Measurements from ENCODE around the gene ADPRHL1. TPM values are rescaled to one million over a fixed set of nuclear protein-coding genes. Genes with fewer than 3 reads are reported as not detected.
"Not testable (repeated sequence)": the region's sequence is repeated elsewhere in the genome, so short reads cannot be mapped to it uniquely, and the experiment has no call there.

The ADPRHL1 gene
- polyA plus RNA-seq, 3 donors from 2014 or later: 0.14 to 0.36 TPM; not detected in 1

GRCh38 chr13:113472355-113473025 is 19.2 kb upstream of the ADPRHL1 start:
- Mint-ChIP-seq H3K9me3 (no peaks in the 10 kb centered on the region), H3K36me3 (peaks cover 24 to 48% (median 27%) of the 10 kb centered on the region in 3 donors), H3K27ac (peak overlapping the region in 1 of 6 donors; percentile 17), H3K4me1 (peaks cover 0 to 10% of the 10 kb centered on the region in 2 donors), H3K4me3 (no peak overlapping the region), H3K27me3 (ENCODE audit: low read depth in 3 of 3) (peaks cover 0 to 4% (median 0%) of the 10 kb centered on the region in 3 donors)
- DNase-seq: no peak

GRCh38 chr13:113471844-113472243 is 18.6 kb upstream of the ADPRHL1 start:
- H3K27me3 Mint-ChIP-seq (ENCODE audit: low read depth in 3 of 3): peaks cover 0 to 4% (median 0%) of the 10 kb centered on the region in 3 donors
- H3K27ac Mint-ChIP-seq: no peak overlapping the region
- peaks cover 17 to 43% (median 22%) of the 10 kb centered on the region in 3 donors for H3K36me3 Mint-ChIP-seq
- H3K4me1 Mint-ChIP-seq: peaks cover 2 to 10% of the 10 kb centered on the region in 2 donors
- no peak for DNase-seq
- no peaks in the 10 kb centered on the region for H3K9me3 Mint-ChIP-seq
- no peak overlapping the region for H3K4me3 Mint-ChIP-seq

DNA sequence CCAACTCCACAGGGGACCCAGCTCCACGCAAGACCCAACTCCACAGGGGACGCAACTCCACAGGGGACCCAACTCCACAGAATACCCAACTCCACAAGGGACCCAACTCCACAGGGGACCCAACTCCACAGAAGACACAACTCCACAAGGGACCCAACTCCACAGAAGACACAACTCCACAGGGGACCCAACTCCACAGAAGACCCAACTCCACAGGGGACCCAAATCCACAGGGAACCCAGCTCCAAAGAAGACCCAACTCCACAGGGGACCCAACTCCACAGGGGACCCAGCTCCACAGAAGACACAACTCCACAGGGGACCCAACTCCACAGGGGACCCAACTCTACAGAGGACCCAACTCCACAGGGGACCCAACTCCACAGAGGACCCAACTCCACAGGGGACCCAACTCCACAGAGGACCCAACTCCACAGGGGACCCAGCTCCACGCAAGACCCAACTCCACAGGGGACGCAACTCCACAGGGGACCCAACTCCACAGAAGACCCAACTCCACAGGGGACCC is 17.4 kb upstream of the ADPRHL1 start:
- Mint-ChIP-seq H3K36me3 (peaks cover 13 to 32% (median 14%) of the 10 kb centered on the region in 3 donors), H3K4me1 (peaks cover 2 to 15% of the 10 kb centered on the region in 2 donors)
- not testable (repeated sequence) for H3K4me3 Mint-ChIP-seq; H3K9me3 Mint-ChIP-seq; H3K27ac Mint-ChIP-seq; H3K27me3 Mint-ChIP-seq (ENCODE audit: low read depth in 3 of 3); DNase-seq

- Mint-ChIP-seq H3K9me3 (no peaks in the 10 kb centered on the region), H3K36me3 (peaks cover 10 to 32% (median 13%) of the 10 kb centered on the region in 3 donors), H3K4me3 (no peak overlapping the region), H3K27ac (peak overlapping the region in 1 of 6 donors; percentile 50), H3K4me1 (peaks cover 8 to 21% of the 10 kb centered on the region in 2 donors), H3K27me3 (ENCODE audit: low read depth in 3 of 3) (peaks cover 0 to 4% (median 0%) of the 10 kb centered on the region in 3 donors)
- no peak for DNase-seq
These were observed 16.8 kb upstream of the ADPRHL1 start for GRCh38 chr13:113470073-113470472.

DNA sequence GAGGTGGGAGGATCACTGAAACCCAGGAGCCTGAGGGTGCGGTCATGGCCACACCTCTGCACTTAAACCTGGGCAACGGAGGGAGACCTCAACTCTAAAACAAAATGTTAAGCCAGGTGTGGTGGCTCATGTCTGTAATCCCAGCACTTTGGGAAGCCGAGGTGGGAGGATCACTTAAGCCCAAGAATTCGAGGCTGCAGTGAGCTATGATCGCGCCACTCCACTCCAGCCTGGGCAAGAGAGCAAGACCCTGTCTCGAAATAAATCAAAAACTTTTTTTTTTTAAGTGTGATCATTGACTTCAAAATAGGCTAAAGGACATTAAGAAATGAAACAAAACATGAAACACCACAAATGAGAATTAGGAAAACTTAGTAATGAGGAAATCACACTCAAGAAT is 16.3 kb upstream of the ADPRHL1 start:
- peaks cover 9 to 24% of the 10 kb centered on the region in 2 donors for H3K4me1 Mint-ChIP-seq
- no peak overlapping the region for H3K4me3 Mint-ChIP-seq
- peaks cover 0 to 4% (median 0%) of the 10 kb centered on the region in 3 donors for H3K27me3 Mint-ChIP-seq (ENCODE audit: low read depth in 3 of 3)
- H3K27ac Mint-ChIP-seq: no peak overlapping the region
- H3K36me3 Mint-ChIP-seq: peaks cover 6 to 28% (median 8%) of the 10 kb centered on the region in 3 donors
- DNase-seq: no peak
- H3K9me3 Mint-ChIP-seq: no peaks in the 10 kb centered on the region

- Mint-ChIP-seq H3K9me3 (no peaks in the 10 kb centered on the region), H3K4me3 (no peak overlapping the region), H3K36me3 (peaks cover 6 to 23% (median 8%) of the 10 kb centered on the region in 3 donors), H3K4me1 (peaks cover 13 to 24% of the 10 kb centered on the region in 2 donors), H3K27ac (no peak overlapping the region), H3K27me3 (ENCODE audit: low read depth in 3 of 3) (no peaks in the 10 kb centered on the region)
- no peak for DNase-seq
These were observed 15.3 kb upstream of the ADPRHL1 start for GRCh38 chr13:113468472-113469201.

GRCh38 chr13:113468029-113468428 is 14.7 kb upstream of the ADPRHL1 start:
- Mint-ChIP-seq H3K36me3 (peaks cover 6 to 23% (median 8%) of the 10 kb centered on the region in 3 donors), H3K4me3 (no peak overlapping the region), H3K9me3 (no peaks in the 10 kb centered on the region), H3K4me1 (peaks cover 13 to 24% of the 10 kb centered on the region in 2 donors), H3K27ac (no peak overlapping the region), H3K27me3 (ENCODE audit: low read depth in 3 of 3) (no peaks in the 10 kb centered on the region)
- DNase-seq: no peak

DNA sequence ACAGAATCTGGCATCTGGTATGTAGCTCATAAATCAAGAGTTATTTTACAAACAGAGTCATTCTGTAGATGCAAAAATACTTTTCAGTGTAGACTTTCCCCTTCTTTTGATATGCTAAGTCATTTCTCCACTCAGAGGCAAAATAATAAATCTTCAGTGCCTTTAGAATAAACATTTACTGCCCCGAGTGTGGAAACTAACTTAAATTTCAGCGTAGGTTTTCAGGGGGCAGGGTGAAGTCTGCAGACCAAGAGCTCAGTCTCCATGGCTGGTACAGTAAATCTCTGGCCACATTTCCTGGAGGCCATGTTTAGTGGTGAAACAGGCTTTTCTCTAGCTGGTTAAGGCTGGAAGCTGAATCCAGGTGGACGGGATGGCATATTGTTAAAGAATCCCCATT is 13.1 kb upstream of the ADPRHL1 start:
- Mint-ChIP-seq H3K36me3 (peaks cover 2 to 23% (median 4%) of the 10 kb centered on the region in 3 donors), H3K9me3 (no peaks in the 10 kb centered on the region), H3K27ac (peak overlapping the region in 3 of 6 donors; percentile 7 to 64 (median 60)), H3K27me3 (ENCODE audit: low read depth in 3 of 3) (no peaks in the 10 kb centered on the region), H3K4me1 (peaks cover 13 to 19% of the 10 kb centered on the region in 2 donors), H3K4me3 (no peak overlapping the region)
- no peak for DNase-seq

DNA sequence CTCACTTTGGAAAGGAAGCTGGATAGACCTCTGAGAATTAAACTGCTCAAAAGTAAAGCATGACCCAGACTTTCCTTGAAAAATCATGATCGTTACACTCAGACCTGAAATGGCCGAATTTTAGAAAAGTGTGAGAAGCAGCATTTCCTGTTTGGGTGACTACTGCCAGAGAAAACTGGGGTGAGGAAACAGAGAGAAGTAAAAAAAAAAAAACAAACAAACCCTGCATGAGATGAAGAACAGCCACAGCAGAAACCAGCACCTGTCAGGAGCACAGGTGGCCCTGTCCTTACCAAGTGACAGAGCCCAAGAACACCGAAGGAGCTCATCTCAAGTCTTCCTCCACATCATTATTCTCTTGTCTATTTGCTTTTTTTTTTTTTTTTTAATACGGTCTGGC is 12.0 kb upstream of the ADPRHL1 start:
- Mint-ChIP-seq H3K36me3 (peaks cover 0 to 23% (median 4%) of the 10 kb centered on the region in 3 donors), H3K27ac (peak overlapping the region; percentile 43 to 89 (median 76)), H3K27me3 (ENCODE audit: low read depth in 3 of 3) (no peaks in the 10 kb centered on the region), H3K4me1 (peaks cover 13 to 14% of the 10 kb centered on the region in 2 donors), H3K9me3 (no peaks in the 10 kb centered on the region), H3K4me3 (peak overlapping the region; percentile 34 to 81 (median 52))
- DNase-seq: peak in 1 of 3 donors; percentile 14

- H3K27me3 Mint-ChIP-seq (ENCODE audit: low read depth in 3 of 3): no peaks in the 10 kb centered on the region
- no peak overlapping the region for H3K4me3 Mint-ChIP-seq
- no peak for DNase-seq
- peaks cover 6 to 26% (median 9%) of the 10 kb centered on the region in 3 donors for H3K36me3 Mint-ChIP-seq
- H3K4me1 Mint-ChIP-seq: peaks cover 13 to 14% of the 10 kb centered on the region in 2 donors
- peak overlapping the region in 3 of 6 donors; percentile 12 to 28 (median 12) for H3K27ac Mint-ChIP-seq
- H3K9me3 Mint-ChIP-seq: no peaks in the 10 kb centered on the region
These were observed 11.2 kb upstream of the ADPRHL1 start for GRCh38 chr13:113464476-113464875.

GRCh38 chr13:113461022-113461751 is 7.9 kb upstream of the ADPRHL1 start:
- Mint-ChIP-seq H3K4me3 (no peak overlapping the region), H3K9me3 (no peaks in the 10 kb centered on the region), H3K4me1 (peaks cover 11% of the 10 kb centered on the region in 2 donors), H3K27ac (no peak overlapping the region), H3K36me3 (peaks cover 9 to 33% (median 17%) of the 10 kb centered on the region in 3 donors), H3K27me3 (ENCODE audit: low read depth in 3 of 3) (no peaks in the 10 kb centered on the region)
- no peak for DNase-seq

DNA sequence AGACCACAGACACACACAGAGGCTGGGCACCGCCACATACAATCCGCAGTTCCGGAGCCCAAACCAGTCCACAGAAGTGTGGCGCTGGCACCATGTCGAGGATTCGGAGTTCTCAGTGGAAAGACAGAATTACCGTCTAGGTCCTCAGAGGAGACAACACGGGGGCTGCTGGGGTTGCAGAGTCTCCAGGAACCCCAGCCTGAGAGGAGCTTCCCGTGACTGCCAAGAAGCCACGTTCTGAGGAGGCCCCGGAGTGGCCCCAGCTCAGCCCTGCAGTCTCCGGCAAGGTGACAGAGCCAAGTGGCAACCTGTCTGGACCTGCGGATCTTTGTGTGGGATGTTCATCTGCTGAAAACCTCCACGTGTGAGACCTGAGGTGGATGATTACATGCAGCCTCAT is 7.3 kb upstream of the ADPRHL1 start:
- Mint-ChIP-seq H3K9me3 (no peaks in the 10 kb centered on the region), H3K4me3 (no peak overlapping the region)

DNA sequence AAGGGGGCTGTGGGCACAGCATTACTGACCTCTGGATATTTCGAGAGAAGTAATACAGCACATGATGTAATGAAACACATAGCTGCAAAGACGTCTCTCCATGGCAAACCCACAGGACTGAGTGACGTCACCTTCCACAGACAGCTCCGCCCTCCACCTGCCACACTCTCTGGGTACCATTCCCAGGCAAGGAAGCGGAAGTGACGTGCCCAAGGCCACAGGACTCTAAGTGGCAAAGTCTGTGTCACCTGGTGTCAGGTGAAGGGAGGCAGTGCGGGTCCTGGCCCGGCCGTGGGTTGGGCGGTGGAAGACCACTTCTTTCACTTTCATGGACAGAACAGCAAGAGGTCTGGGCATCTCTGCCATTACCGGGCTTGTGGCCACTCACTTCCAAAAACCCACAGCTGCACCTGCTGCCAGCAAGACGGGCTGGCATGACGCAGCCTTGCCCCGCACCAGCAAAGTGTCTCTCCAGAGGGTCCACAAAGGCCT is 6.8 kb upstream of the ADPRHL1 start:
- Mint-ChIP-seq H3K27ac (no peak overlapping the region), H3K36me3 (peaks cover 17 to 38% (median 17%) of the 10 kb centered on the region in 3 donors), H3K27me3 (ENCODE audit: low read depth in 3 of 3) (no peaks in the 10 kb centered on the region), H3K4me3 (no peak overlapping the region), H3K9me3 (no peaks in the 10 kb centered on the region), H3K4me1 (peaks cover 3 to 6% of the 10 kb centered on the region in 2 donors)
- no peak for DNase-seq

More for the DNA sequence above, 7.3 kb upstream of the ADPRHL1 start:
- no peak for DNase-seq
- peaks cover 14 to 38% (median 17%) of the 10 kb centered on the region in 3 donors for H3K36me3 Mint-ChIP-seq
- H3K27ac Mint-ChIP-seq: no peak overlapping the region
- H3K27me3 Mint-ChIP-seq (ENCODE audit: low read depth in 3 of 3): no peaks in the 10 kb centered on the region
- peaks cover 8 to 11% of the 10 kb centered on the region in 2 donors for H3K4me1 Mint-ChIP-seq

Data from immature natural killer cell (primary cell).